Measurements from ENCODE around the gene NKPD1. TPM values are rescaled to one million over a fixed set of nuclear protein-coding genes. Genes with fewer than 3 reads are reported as not detected.

Gene NKPD1
- total RNA-seq, 2 experiments from 2014 or later: 0.73 to 0.91 TPM

GRCh38 chr19:45151320-45151719 is 9.5 kb downstream of the NKPD1 start:
- Histone ChIP-seq H3K4me1 (ENCODE audit: insufficient read depth, low read length) (peaks cover 38% of the 10 kb centered on the region), H3K4me3 (ENCODE audit: low read length) (no peak overlapping the region), H3K36me3 (ENCODE audit: insufficient read depth, low read length) (peaks cover 2% of the 10 kb centered on the region), H3K27me3 (ENCODE audit: control insufficient read depth in 1 of 2, insufficient read depth in 2 of 2, low read length in 2 of 2) (peaks cover 0 to 6% of the 10 kb centered on the region in 2 experiments), H3K9me3 (ENCODE audit: control insufficient read depth in 1 of 2, insufficient read depth in 1 of 2, low read length in 2 of 2) (peaks cover 0 to 22% of the 10 kb centered on the region in 2 experiments), H3K27ac (ENCODE audit: low read depth in 1 of 2, low read length in 2 of 2) (no peak overlapping the region)
- Mint-ChIP-seq H3K4me1 (ENCODE audit: low read depth) (peaks cover 21% of the 10 kb centered on the region), H3K27ac (no peak overlapping the region), H3K9me3 (no peaks in the 10 kb centered on the region), H3K27me3 (peaks cover 20% of the 10 kb centered on the region), H3K4me3 (peak overlapping the region; percentile 34), H3K36me3 (ENCODE audit: low read depth) (no peaks in the 10 kb centered on the region)
- ATAC-seq (ENCODE audit: poor library complexity) (no peak), DNase-seq (no peak)
- ChIA-PET POLR2A (interaction anchor here (3.2 kb wide), 1 partner anchor 59 kb away, joined by 26 read pairs; the partner anchor contains the start of gene PPP1R37), CTCF (no interaction called here)
- TF ChIP-seq CTCF (IDR thresholded peaks at IDR 0.05): no peak
- intact Hi-C loops (cut with DNase I, micrococcal nuclease): no loop called here

GRCh38 chr19:45150751-45151281 is 10.0 kb downstream of the NKPD1 start:
- TF ChIP-seq CTCF (IDR thresholded peaks at IDR 0.05): no peak
- Histone ChIP-seq H3K36me3 (ENCODE audit: insufficient read depth, low read length) (peaks cover 7% of the 10 kb centered on the region), H3K27me3 (ENCODE audit: control insufficient read depth in 1 of 2, insufficient read depth in 2 of 2, low read length in 2 of 2) (peaks cover 0 to 6% of the 10 kb centered on the region in 2 experiments), H3K4me1 (ENCODE audit: insufficient read depth, low read length) (peaks cover 38% of the 10 kb centered on the region), H3K9me3 (ENCODE audit: control insufficient read depth in 1 of 2, insufficient read depth in 1 of 2, low read length in 2 of 2) (peaks cover 0 to 22% of the 10 kb centered on the region in 2 experiments), H3K27ac (ENCODE audit: low read depth in 1 of 2, low read length in 2 of 2) (no peak overlapping the region), H3K4me3 (ENCODE audit: low read length) (no peak overlapping the region)
- ATAC-seq (ENCODE audit: poor library complexity): no peak
- Mint-ChIP-seq H3K27me3 (peaks cover 20% of the 10 kb centered on the region), H3K9me3 (no peaks in the 10 kb centered on the region), H3K4me1 (ENCODE audit: low read depth) (peaks cover 21% of the 10 kb centered on the region), H3K36me3 (ENCODE audit: low read depth) (no peaks in the 10 kb centered on the region), H3K27ac (no peak overlapping the region), H3K4me3 (peak overlapping the region; percentile 34)
- ChIA-PET POLR2A (interaction anchor here (1.1 kb wide), 1 partner anchor 27 kb away, joined by 7 read pairs; the partner anchor contains the start of genes BLOC1S3 and TRAPPC6A), CTCF (no interaction called here)
- no peak for DNase-seq
- intact Hi-C loops (cut with DNase I, micrococcal nuclease): no loop called here

GRCh38 chr19:45150180-45150579 is 10.6 kb downstream of the NKPD1 start:
- DNase-seq (no peak), ATAC-seq (ENCODE audit: poor library complexity) (no peak)
- no peaks in the 10 kb centered on the region for H3K36me3 Mint-ChIP-seq (ENCODE audit: low read depth)
- no peaks in the 10 kb centered on the region for H3K9me3 Mint-ChIP-seq
- H3K4me1 Mint-ChIP-seq (ENCODE audit: low read depth): peaks cover 21% of the 10 kb centered on the region
- CTCF ChIA-PET: no interaction called here
- intact Hi-C loops (cut with DNase I, micrococcal nuclease): no loop called here
- peaks cover 0 to 22% of the 10 kb centered on the region in 2 experiments for H3K9me3 ChIP-seq (ENCODE audit: control insufficient read depth in 1 of 2, insufficient read depth in 1 of 2, low read length in 2 of 2)
- no peak overlapping the region for H3K27ac ChIP-seq (ENCODE audit: low read depth in 1 of 2, low read length in 2 of 2)
- no peak overlapping the region for H3K4me3 ChIP-seq (ENCODE audit: low read length)
- no peak overlapping the region for H3K27ac Mint-ChIP-seq
- peaks cover 9% of the 10 kb centered on the region for H3K36me3 ChIP-seq (ENCODE audit: insufficient read depth, low read length)
- POLR2A ChIA-PET: interaction anchor here (1.1 kb wide), 1 partner anchor 28 kb away, joined by 7 read pairs; the partner anchor contains the start of genes BLOC1S3 and TRAPPC6A
- peaks cover 17% of the 10 kb centered on the region for H3K27me3 Mint-ChIP-seq
- TF ChIP-seq CTCF (IDR thresholded peaks at IDR 0.05): no peak
- H3K4me1 ChIP-seq (ENCODE audit: insufficient read depth, low read length): peaks cover 38% of the 10 kb centered on the region
- H3K4me3 Mint-ChIP-seq: peak overlapping the region; percentile 20
- H3K27me3 ChIP-seq (ENCODE audit: control insufficient read depth in 1 of 2, insufficient read depth in 2 of 2, low read length in 2 of 2): peaks cover 0 to 6% of the 10 kb centered on the region in 2 experiments
